HepG2 (cell line): ENCODE measurements around the gene ZNF503. TPM values are rescaled to one million over a fixed set of nuclear protein-coding genes. Genes with fewer than 3 reads are reported as not detected.

ENCODE experiments used
- AKAP8 ChIP-seq: sonication (generic); formaldehyde crosslinking; IDR thresholded peaks from 2 replicates; pipeline ENCODE4 v1.5.1; 2020; ENCODE audit warnings: mild to moderate bottlenecking, missing genetic modification reagents
- BORCS8-MEF2B ChIP-seq: sonication (generic); formaldehyde crosslinking; IDR thresholded peaks from 2 replicates; pipeline ENCODE4 v1.8.0; 2022; ENCODE audit warnings: mild to moderate bottlenecking, missing genetic modification reagents
- HCFC1 ChIP-seq: fragments of 150-350 bp; IDR thresholded peaks from 2 replicates; pipeline ENCODE4 v1.6.1; 2014; ENCODE audit warnings: low read depth, low read length
- KDM5A ChIP-seq: fragments of 200-600 bp; sonication (generic); IDR thresholded peaks from 2 replicates; pipeline ENCODE4 v1.7.0; 2018; ENCODE audit warnings: antibody characterized with exemption, mild to moderate bottlenecking, low read length, borderline replicate concordance
- MAFK ChIP-seq, 2 experiments: IDR thresholded peaks in 1 of 2; conservative IDR thresholded peaks in 1 of 2; 2 replicates each; pipeline ENCODE4 v1.6.1; 2011; ENCODE audit warnings: improper control_type of control experiment in 2 of 2, low read length in 2 of 2
- MBNL3 ChIP-seq: fragments of 250-450 bp; sonication (Bioruptor Pico); conservative IDR thresholded peaks from 2 replicates; pipeline ENCODE4 v1.8.0; 2022; ENCODE audit warnings: mild to moderate bottlenecking, inconsistent platforms
- NFRKB ChIP-seq: fragments of 450-650 bp; IDR thresholded peaks from 2 replicates; pipeline ENCODE4 v1.6.1; 2017
- STAT5B ChIP-seq: sonication (generic); formaldehyde crosslinking; IDR thresholded peaks from 2 replicates; pipeline ENCODE4 v1.4.0; 2020; ENCODE audit warnings: missing genetic modification reagents
- ZNF34 ChIP-seq: sonication (generic); formaldehyde crosslinking; IDR thresholded peaks from 2 replicates; pipeline ENCODE4 v1.4.0; 2020; ENCODE audit warnings: mild to moderate bottlenecking, missing genetic modification reagents, borderline replicate concordance
- ZNF761 ChIP-seq: sonication (generic); formaldehyde crosslinking; conservative IDR thresholded peaks from 2 replicates; pipeline ENCODE4 v1.4.0; 2020; ENCODE audit warnings: mild to moderate bottlenecking, missing genetic modification reagents
- polyA plus RNA-seq, 8 experiments: library from polyadenylated mRNA; depleted of rRNA in 3 of 8; stranded (reverse) in 7 of 8; unstranded in 1 of 8; fragments of >200 nt; fragmentation: Illumina TruSeq in 4 of 8; extraction: Trizol in 4 of 8; gene quantifications; 2 replicates each; pipeline versions ENCODE4 v1.2.1 to v1.2.3, GENCODE V29; 2011 to 2016; ENCODE audit warnings: low read depth in 4 of 8, missing spikeins in 1 of 8, mixed read lengths in 1 of 8; ENCODE audit not compliant: insufficient read depth in 1 of 8
- total RNA-seq, 5 experiments: library from RNA; depleted of rRNA; stranded (reverse); fragments of >200 nt; fragmentation: Illumina TruSeq; extraction: Trizol; gene quantifications; 2 replicates each; pipeline ENCODE4 v1.2.3, GENCODE V29; 2016; ENCODE audit warnings: low read depth in 1 of 5
- TF ChIP-seq, protein P1 (sequence below): IDR thresholded peaks from 2 replicates; pipeline ENCODE4 v1.6.1; 2016; ENCODE audit warnings: missing compliant biosample characterization, missing genetic modification reagents, borderline replicate concordance
- TF ChIP-seq, protein P2 (sequence below): sonication (generic); formaldehyde crosslinking; conservative IDR thresholded peaks from 2 replicates; pipeline ENCODE4 v1.5.0; 2020; ENCODE audit warnings: missing genetic modification reagents
- TF ChIP-seq, protein P3 (sequence below): sonication (generic); formaldehyde crosslinking; IDR thresholded peaks from 2 replicates; pipeline ENCODE4 v1.5.1; 2020; ENCODE audit warnings: mild to moderate bottlenecking, missing genetic modification reagents, moderate library complexity
- TF ChIP-seq, protein P4 (sequence below): sonication (generic); formaldehyde crosslinking; IDR thresholded peaks from 2 replicates; pipeline ENCODE4 v1.5.0; 2020; ENCODE audit warnings: missing genetic modification reagents
- TF ChIP-seq, protein P5 (sequence below): sonication (generic); formaldehyde crosslinking; IDR thresholded peaks from 2 replicates; pipeline ENCODE4 v1.4.0; 2020; ENCODE audit warnings: missing genetic modification reagents

The ZNF503 gene
- total and polyA plus RNA-seq, 2 of the 13 experiments (the other 11 are each of a cell fraction or from before 2014, with no cell fraction given) = 2.7 to 8.3 TPM

DNA sequence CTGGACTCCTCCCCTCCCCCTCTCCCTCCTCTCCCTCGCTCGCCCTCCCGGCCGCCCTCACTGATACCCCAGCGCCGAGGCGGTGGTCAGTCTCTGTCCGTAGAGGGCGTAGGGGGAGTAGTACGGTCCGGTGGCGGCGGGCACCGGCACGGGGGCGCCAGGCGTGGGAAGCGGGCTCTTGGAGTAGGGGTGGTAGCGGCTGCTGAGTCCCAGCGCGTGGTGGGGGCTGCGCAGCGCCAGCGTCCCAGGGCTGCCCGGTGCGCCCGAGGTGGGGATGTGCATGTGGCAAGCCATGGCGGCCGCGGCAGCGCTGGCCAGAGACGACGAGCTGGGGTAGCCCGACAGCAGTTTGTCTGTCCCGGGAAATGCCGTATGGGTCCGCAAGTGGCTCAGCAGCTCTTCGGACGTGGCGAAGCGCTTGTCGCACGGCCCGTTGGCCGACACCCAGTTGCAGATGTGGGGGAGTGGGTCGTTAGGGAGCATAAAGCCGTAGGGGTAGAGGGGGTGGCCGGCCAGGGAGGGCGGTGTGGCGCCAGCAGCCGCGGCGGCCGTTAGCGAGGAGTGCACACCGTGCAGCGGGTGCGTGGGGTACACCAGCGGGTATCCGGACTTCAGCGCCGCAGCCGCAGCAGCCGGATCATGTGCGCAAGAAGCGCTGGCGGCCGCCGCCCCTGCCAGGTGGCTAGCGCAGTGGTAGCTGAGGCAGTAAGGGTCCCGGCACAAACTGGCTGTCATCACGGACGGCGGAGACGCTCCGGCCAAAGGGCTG, 2.7 kb downstream of the ZNF503 start (continued):
- TF ChIP-seq, protein P1, sequence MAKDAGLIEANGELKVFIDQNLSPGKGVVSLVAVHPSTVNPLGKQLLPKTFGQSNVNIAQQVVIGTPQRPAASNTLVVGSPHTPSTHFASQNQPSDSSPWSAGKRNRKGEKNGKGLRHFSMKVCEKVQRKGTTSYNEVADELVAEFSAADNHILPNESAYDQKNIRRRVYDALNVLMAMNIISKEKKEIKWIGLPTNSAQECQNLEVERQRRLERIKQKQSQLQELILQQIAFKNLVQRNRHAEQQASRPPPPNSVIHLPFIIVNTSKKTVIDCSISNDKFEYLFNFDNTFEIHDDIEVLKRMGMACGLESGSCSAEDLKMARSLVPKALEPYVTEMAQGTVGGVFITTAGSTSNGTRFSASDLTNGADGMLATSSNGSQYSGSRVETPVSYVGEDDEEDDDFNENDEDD = no peak
- TF ChIP-seq, protein P2, sequence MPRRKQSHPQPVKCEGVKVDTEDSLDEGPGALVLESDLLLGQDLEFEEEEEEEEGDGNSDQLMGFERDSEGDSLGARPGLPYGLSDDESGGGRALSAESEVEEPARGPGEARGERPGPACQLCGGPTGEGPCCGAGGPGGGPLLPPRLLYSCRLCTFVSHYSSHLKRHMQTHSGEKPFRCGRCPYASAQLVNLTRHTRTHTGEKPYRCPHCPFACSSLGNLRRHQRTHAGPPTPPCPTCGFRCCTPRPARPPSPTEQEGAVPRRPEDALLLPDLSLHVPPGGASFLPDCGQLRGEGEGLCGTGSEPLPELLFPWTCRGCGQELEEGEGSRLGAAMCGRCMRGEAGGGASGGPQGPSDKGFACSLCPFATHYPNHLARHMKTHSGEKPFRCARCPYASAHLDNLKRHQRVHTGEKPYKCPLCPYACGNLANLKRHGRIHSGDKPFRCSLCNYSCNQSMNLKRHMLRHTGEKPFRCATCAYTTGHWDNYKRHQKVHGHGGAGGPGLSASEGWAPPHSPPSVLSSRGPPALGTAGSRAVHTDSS = no peak
- no peak for TF ChIP-seq BORCS8-MEF2B (CRISPR knock-in tag)
- TF ChIP-seq, protein P3, sequence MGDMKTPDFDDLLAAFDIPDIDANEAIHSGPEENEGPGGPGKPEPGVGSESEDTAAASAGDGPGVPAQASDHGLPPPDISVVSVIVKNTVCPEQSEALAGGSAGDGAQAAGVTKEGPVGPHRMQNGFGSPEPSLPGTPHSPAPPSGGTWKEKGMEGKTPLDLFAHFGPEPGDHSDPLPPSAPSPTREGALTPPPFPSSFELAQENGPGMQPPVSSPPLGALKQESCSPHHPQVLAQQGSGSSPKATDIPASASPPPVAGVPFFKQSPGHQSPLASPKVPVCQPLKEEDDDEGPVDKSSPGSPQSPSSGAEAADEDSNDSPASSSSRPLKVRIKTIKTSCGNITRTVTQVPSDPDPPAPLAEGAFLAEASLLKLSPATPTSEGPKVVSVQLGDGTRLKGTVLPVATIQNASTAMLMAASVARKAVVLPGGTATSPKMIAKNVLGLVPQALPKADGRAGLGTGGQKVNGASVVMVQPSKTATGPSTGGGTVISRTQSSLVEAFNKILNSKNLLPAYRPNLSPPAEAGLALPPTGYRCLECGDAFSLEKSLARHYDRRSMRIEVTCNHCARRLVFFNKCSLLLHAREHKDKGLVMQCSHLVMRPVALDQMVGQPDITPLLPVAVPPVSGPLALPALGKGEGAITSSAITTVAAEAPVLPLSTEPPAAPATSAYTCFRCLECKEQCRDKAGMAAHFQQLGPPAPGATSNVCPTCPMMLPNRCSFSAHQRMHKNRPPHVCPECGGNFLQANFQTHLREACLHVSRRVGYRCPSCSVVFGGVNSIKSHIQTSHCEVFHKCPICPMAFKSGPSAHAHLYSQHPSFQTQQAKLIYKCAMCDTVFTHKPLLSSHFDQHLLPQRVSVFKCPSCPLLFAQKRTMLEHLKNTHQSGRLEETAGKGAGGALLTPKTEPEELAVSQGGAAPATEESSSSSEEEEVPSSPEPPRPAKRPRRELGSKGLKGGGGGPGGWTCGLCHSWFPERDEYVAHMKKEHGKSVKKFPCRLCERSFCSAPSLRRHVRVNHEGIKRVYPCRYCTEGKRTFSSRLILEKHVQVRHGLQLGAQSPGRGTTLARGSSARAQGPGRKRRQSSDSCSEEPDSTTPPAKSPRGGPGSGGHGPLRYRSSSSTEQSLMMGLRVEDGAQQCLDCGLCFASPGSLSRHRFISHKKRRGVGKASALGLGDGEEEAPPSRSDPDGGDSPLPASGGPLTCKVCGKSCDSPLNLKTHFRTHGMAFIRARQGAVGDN (CRISPR knock-in tag) = peak; percentile 66; the same call in 1 of the 2 replicates
- TF ChIP-seq MBNL3 (CRISPR knock-in tag) = no peak
- 0 out of 2 replicates have a peak, but pooled peaks have one; percentile 33 for TF ChIP-seq AKAP8 (CRISPR knock-in tag)
- no peak for TF ChIP-seq ZNF761 (CRISPR knock-in tag)
- TF ChIP-seq STAT5B = no peak
- TF ChIP-seq ZNF34 (CRISPR knock-in tag) = no peak
- TF ChIP-seq, protein P4, sequence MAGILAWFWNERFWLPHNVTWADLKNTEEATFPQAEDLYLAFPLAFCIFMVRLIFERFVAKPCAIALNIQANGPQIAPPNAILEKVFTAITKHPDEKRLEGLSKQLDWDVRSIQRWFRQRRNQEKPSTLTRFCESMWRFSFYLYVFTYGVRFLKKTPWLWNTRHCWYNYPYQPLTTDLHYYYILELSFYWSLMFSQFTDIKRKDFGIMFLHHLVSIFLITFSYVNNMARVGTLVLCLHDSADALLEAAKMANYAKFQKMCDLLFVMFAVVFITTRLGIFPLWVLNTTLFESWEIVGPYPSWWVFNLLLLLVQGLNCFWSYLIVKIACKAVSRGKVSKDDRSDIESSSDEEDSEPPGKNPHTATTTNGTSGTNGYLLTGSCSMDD (CRISPR knock-in tag) = no peak
- TF ChIP-seq MAFK (conservative IDR thresholded peaks at IDR 0.05 in 1 of 2, IDR thresholded peaks at IDR 0.05 in 1 of 2; ENCODE audit: low read length in 2 of 2) = no peak
- TF ChIP-seq, protein P5, sequence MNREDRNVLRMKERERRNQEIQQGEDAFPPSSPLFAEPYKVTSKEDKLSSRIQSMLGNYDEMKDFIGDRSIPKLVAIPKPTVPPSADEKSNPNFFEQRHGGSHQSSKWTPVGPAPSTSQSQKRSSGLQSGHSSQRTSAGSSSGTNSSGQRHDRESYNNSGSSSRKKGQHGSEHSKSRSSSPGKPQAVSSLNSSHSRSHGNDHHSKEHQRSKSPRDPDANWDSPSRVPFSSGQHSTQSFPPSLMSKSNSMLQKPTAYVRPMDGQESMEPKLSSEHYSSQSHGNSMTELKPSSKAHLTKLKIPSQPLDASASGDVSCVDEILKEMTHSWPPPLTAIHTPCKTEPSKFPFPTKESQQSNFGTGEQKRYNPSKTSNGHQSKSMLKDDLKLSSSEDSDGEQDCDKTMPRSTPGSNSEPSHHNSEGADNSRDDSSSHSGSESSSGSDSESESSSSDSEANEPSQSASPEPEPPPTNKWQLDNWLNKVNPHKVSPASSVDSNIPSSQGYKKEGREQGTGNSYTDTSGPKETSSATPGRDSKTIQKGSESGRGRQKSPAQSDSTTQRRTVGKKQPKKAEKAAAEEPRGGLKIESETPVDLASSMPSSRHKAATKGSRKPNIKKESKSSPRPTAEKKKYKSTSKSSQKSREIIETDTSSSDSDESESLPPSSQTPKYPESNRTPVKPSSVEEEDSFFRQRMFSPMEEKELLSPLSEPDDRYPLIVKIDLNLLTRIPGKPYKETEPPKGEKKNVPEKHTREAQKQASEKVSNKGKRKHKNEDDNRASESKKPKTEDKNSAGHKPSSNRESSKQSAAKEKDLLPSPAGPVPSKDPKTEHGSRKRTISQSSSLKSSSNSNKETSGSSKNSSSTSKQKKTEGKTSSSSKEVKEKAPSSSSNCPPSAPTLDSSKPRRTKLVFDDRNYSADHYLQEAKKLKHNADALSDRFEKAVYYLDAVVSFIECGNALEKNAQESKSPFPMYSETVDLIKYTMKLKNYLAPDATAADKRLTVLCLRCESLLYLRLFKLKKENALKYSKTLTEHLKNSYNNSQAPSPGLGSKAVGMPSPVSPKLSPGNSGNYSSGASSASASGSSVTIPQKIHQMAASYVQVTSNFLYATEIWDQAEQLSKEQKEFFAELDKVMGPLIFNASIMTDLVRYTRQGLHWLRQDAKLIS (CRISPR knock-in tag) = peak; percentile 72; the same call in 1 of the 2 replicates
- TF ChIP-seq KDM5A = no peak
- TF ChIP-seq NFRKB = no peak
- TF ChIP-seq HCFC1 = no peak
